Type B pancreatic cell (in vitro differentiated cells): ENCODE data around the gene H1-8. TPM values are rescaled to one million over a fixed set of nuclear protein-coding genes. Genes with fewer than 3 reads are reported as not detected.
"Not testable (repeated sequence)": the region's sequence is repeated elsewhere in the genome, so short reads cannot be mapped to it uniquely, and the experiment has no call there.

ENCODE experiments used
- DNase-seq: peaks from one replicate; pipeline ENCODE4 v3.0.0; 2021; ENCODE audit warnings: mixed read lengths; ENCODE audit not compliant: unreplicated experiment; ENCODE audit errors: extremely low spot score
- H3K27ac Mint-ChIP-seq: 2 replicates; pipeline ENCODE4 v1.8.0; 2021; ENCODE audit warnings: mild to moderate bottlenecking, mixed read lengths
- H3K27me3 Mint-ChIP-seq: 2 replicates; pipeline ENCODE4 v1.8.0; 2021; ENCODE audit warnings: mixed read lengths
- H3K36me3 Mint-ChIP-seq: 2 replicates; pipeline ENCODE4 v1.8.0; 2021; ENCODE audit warnings: mixed read lengths
- H3K4me1 Mint-ChIP-seq: one replicate; pipeline ENCODE4 v1.8.0; 2021; ENCODE audit warnings: mixed read lengths; ENCODE audit not compliant: unreplicated experiment
- H3K4me3 Mint-ChIP-seq: 2 replicates; pipeline ENCODE4 v1.8.0; 2021; ENCODE audit warnings: mild to moderate bottlenecking, mixed read lengths
- H3K9me3 Mint-ChIP-seq: 2 replicates; pipeline ENCODE4 v1.8.0; 2021; ENCODE audit warnings: mixed read lengths
- CTCF ChIP-seq: fragments of 200-600 bp; sonication (generic); conservative IDR thresholded peaks from 2 replicates; pipeline ENCODE4 v1.5.0; 2021; ENCODE audit warnings: antibody characterized with exemption, mild to moderate bottlenecking
- total RNA-seq: library from RNA; stranded (reverse); gene quantifications from 2 replicates; pipeline ENCODE4 v1.2.1, GENCODE V29; 2021; ENCODE audit warnings: low replicate concordance

The H1-8 gene
- total RNA-seq, 1 donor from 2014 or later = not detected

DNA sequence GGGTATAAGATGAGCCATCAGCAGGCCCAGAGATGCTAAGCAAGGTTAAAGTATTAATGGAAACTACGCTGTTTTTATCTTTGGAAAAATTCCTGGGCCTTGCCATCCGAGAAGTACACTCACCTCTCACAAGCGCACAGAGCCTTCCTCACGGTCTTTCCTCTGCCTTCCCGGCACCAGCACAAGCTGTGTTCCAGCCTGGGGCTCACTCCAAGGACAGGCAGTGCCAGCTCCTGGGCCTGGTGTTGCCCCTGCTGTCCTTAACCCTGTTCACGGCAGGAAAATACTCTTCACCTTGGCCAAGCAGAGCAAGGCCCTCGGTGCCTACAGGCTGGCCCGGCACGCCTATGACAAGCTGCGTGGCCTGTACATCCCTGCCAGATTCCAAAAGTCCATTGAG lies 28.9 kb upstream of the H1-8 start:
- Mint-ChIP-seq H3K27me3 (no peaks in the 10 kb centered on the region), H3K36me3 (peaks cover 7% of the 10 kb centered on the region), H3K9me3 (no peaks in the 10 kb centered on the region), H3K27ac (no peak overlapping the region), H3K4me1 (no peaks in the 10 kb centered on the region), H3K4me3 (no peak overlapping the region)
- DNase-seq = no peak
- no peak for TF ChIP-seq CTCF

GRCh38 chr3:129514563-129514962 lies 28.4 kb upstream of the H1-8 start:
- H3K36me3 Mint-ChIP-seq = peaks cover 7% of the 10 kb centered on the region
- H3K4me1 Mint-ChIP-seq = no peaks in the 10 kb centered on the region
- no peak for DNase-seq
- no peaks in the 10 kb centered on the region for H3K27me3 Mint-ChIP-seq
- H3K4me3 Mint-ChIP-seq = no peak overlapping the region
- no peak overlapping the region for H3K27ac Mint-ChIP-seq
- H3K9me3 Mint-ChIP-seq = no peaks in the 10 kb centered on the region
- no peak for TF ChIP-seq CTCF

DNA sequence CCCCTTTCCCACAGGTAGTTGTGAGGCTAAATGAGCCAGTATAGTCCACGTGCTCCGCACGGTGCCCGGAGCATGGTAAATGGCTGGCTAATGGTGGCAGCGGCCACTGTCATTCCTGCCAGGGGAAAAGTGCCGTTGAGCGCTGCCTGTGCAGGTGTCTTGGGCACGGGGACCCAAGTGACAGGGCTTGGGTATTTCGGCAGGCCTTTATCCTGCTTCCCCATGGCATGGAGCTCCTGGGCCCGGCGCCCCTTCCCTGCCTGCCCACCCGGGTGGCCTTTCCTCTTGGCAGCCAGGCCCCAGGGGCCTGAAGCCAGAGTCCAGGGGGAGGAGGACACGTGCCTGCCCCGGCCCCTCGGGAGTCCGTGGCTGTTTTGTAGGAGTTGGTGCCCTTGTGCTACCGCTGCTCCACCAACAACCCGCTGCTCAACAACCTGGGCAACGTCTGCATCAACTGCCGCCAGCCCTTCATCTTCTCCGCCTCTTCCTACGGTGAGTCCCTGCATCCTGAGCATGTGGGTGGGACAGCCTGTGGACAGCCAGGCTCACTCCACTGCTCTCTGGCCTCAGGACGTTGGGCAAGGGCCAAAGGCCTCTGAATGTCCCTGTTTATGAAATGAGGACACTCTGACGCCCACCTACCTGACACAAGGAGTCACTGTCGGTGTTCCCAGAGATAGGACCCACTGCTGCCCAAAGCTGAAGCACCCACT lies 27.7 kb upstream of the H1-8 start:
- H3K4me3 Mint-ChIP-seq, H3K9me3 Mint-ChIP-seq, DNase-seq, H3K27me3 Mint-ChIP-seq, H3K4me1 Mint-ChIP-seq, H3K27ac Mint-ChIP-seq, H3K36me3 Mint-ChIP-seq: not testable (repeated sequence)

DNA sequence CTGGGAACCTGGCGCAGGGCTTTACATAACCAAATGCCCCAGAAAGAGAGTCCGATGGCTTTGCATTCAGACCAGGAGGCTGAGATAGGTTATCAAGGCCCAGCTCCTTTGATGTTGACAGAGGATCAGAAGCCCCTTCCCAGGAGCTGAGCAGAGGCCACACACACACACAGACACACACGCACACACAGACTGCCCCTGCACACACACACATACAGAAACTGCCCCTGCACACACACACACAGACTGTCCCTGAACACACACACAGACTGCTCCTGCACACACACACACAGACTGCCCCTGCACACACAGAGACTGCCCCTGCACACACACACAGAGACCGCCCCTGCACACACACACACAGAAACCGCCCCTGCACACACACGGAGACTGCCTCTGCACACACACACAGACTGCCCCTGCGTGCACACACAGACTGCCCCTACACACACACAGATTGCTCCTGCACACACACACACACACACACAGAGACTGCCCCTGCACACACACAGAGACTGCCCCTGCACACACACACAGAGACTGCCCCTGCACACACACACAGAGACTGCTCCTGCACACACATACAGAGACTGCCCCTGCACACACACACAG lies 27.0 kb upstream of the H1-8 start:
- not testable (repeated sequence) for H3K4me3 Mint-ChIP-seq, H3K4me1 Mint-ChIP-seq, H3K9me3 Mint-ChIP-seq, DNase-seq, H3K27ac Mint-ChIP-seq, H3K27me3 Mint-ChIP-seq, H3K36me3 Mint-ChIP-seq

DNA sequence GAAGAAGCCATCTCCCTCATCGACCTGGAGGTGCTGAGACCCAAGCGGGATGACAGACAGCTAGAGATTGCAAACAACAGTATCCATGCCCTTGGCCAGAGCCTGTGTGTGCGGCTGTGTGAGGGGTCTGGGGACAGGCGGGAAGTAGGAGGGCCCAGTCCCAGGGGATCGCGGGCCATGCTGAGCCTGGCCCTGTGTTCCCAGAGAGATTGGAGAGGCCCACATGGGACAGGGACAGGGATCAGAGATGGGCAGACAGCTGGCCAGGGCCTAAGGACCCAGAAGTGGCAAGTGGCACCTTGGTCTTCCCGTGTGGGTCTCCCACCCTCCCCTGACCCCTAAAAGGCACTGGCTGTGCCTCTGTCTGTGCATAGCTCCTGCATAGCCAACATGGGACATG lies 25.5 kb upstream of the H1-8 start:
- no peaks in the 10 kb centered on the region for H3K9me3 Mint-ChIP-seq
- H3K36me3 Mint-ChIP-seq = peaks cover 6% of the 10 kb centered on the region
- H3K27ac Mint-ChIP-seq = no peak overlapping the region
- no peak overlapping the region for H3K4me3 Mint-ChIP-seq
- no peaks in the 10 kb centered on the region for H3K27me3 Mint-ChIP-seq
- peaks cover 14% of the 10 kb centered on the region for H3K4me1 Mint-ChIP-seq
- no peak for DNase-seq
- no peak for TF ChIP-seq CTCF

DNA sequence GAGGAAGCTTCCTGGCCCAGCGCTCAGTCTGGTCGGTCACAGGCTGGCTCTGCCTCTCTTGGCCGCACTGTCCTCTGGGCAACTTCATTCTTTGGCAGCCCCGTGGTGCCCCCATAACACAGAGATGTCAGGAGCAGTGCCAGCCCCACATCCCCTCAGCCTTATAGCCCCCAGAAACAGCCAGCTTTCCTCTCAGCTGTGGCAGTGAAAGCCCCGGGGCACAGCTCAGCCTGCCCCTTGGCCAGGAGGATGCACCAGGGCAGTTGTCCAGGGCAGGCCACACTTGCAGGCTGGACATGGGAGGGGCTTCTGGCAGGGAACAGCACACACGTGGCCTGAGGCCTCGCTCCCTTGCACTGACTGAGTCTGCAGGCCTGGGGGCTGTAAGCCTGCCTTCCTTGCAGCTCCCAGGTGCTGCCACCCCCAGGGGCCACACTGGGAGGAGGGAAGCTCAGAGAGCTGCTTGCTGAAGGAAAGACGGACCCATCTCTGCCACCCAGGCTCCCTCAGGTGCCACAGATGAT lies 24.9 kb upstream of the H1-8 start:
- peaks cover 3% of the 10 kb centered on the region for H3K36me3 Mint-ChIP-seq
- no peaks in the 10 kb centered on the region for H3K9me3 Mint-ChIP-seq
- no peak overlapping the region for H3K27ac Mint-ChIP-seq
- H3K27me3 Mint-ChIP-seq = no peaks in the 10 kb centered on the region
- H3K4me1 Mint-ChIP-seq = peaks cover 14% of the 10 kb centered on the region
- DNase-seq = no peak
- TF ChIP-seq CTCF = no peak
- no peak overlapping the region for H3K4me3 Mint-ChIP-seq
